Stomach (tissue), 4 donors: Measurements from ENCODE around the gene IL17RB.

Experiments
- CTCF ChIP-seq, 7 experiments: fragments of 450-650 bp in 4 of 7; fragments of 200-600 bp in 3 of 7; sonication (generic) in 3 of 7; IDR thresholded peaks; one replicate each; pipeline ENCODE4 v1.5.1; 2016 to 2019; ENCODE audit warnings: antibody characterized with exemption in 7 of 7, control low read depth in 2 of 7, mild to moderate bottlenecking in 1 of 7
- EP300 ChIP-seq: sonication (generic); formaldehyde crosslinking; IDR thresholded peaks from one replicate; pipeline ENCODE4 v1.6.1; 2017; ENCODE audit warnings: antibody characterized with exemption

- TF ChIP-seq EP300 (no peak), CTCF (IDR thresholded peaks at IDR 0.05) (no peak)
These were observed 48.2 kb upstream of the IL17RB start for GRCh38 chr3:53798144-53798543.
